Uterus (tissue), 2 donors: ENCODE data around the gene PNO1.

Experiments
- CTCF ChIP-seq, 4 experiments: fragments of 200-600 bp in 2 of 4; fragments of 450-650 bp in 2 of 4; sonication (generic) in 2 of 4; IDR thresholded peaks; one replicate each; pipeline ENCODE4 v1.5.1; 2016 to 2019; ENCODE audit warnings: antibody characterized with exemption in 4 of 4, mild to moderate bottlenecking in 2 of 4, moderate library complexity in 1 of 4
- POLR2A ChIP-seq, 2 donors: fragments of 450-650 bp; IDR thresholded peaks; one replicate each; pipeline ENCODE4 v1.6.1; 2016; ENCODE audit warnings: antibody characterized with exemption in 2 of 2, mild to moderate bottlenecking in 1 of 2, moderate library complexity in 1 of 2

- TF ChIP-seq CTCF (IDR thresholded peaks at IDR 0.05) (no peak), POLR2A (IDR thresholded peaks at IDR 0.05) (no peak)
Measured at GRCh38 chr2:68151037-68151436, 6.7 kb upstream of the PNO1 start.
